Peyer's patch (tissue), 4 donors: Measurements from ENCODE around the gene AQP6.

Experiments
- CTCF ChIP-seq, 6 experiments: fragments of 450-650 bp in 4 of 6; fragments of 200-600 bp in 2 of 6; sonication (generic) in 1 of 6; IDR thresholded peaks; one replicate each; pipeline ENCODE4 v1.5.1; 2017 to 2019; ENCODE audit warnings: antibody characterized with exemption in 6 of 6, mild to moderate bottlenecking in 3 of 6, moderate library complexity in 1 of 6
- POLR2A ChIP-seq, 2 donors: fragments of 450-650 bp; IDR thresholded peaks; one replicate each; pipeline ENCODE4 v1.5.1; 2017; ENCODE audit warnings: antibody characterized with exemption in 2 of 2, mild to moderate bottlenecking in 2 of 2, moderate library complexity in 2 of 2

- TF ChIP-seq POLR2A (IDR thresholded peaks at IDR 0.05), result no peak
- TF ChIP-seq CTCF (IDR thresholded peaks at IDR 0.05), result no peak
Observed at GRCh38 chr12:50014342-50014741, 41.6 kb downstream of the AQP6 start.
